ENCODE results near the gene CCNQ.

- TF ChIP-seq SPI1 (IDR thresholded peaks at IDR 0.05; ENCODE audit: borderline replicate concordance, low read depth) (no peak), POLR2AphosphoS5 (IDR thresholded peaks at IDR 0.05; ENCODE audit: low read depth) (no peak), GABPA (IDR thresholded peaks at IDR 0.05; ENCODE audit: low read depth) (no peak), REST (IDR thresholded peaks at IDR 0.05; ENCODE audit: insufficient replicate concordance, low read depth) (no peak)
- TF ChIP-seq, protein P1, sequence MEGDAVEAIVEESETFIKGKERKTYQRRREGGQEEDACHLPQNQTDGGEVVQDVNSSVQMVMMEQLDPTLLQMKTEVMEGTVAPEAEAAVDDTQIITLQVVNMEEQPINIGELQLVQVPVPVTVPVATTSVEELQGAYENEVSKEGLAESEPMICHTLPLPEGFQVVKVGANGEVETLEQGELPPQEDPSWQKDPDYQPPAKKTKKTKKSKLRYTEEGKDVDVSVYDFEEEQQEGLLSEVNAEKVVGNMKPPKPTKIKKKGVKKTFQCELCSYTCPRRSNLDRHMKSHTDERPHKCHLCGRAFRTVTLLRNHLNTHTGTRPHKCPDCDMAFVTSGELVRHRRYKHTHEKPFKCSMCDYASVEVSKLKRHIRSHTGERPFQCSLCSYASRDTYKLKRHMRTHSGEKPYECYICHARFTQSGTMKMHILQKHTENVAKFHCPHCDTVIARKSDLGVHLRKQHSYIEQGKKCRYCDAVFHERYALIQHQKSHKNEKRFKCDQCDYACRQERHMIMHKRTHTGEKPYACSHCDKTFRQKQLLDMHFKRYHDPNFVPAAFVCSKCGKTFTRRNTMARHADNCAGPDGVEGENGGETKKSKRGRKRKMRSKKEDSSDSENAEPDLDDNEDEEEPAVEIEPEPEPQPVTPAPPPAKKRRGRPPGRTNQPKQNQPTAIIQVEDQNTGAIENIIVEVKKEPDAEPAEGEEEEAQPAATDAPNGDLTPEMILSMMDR (IDR thresholded peaks at IDR 0.05; ENCODE audit: insufficient read depth, low read length), result no peak
Measured at GRCh38 chrX:153601511-153602110, 2.7 kb upstream of the CCNQ start.
